Ascending aorta (tissue), 2 donors: Measurements from ENCODE around the gene NF1. TPM values are rescaled to one million over a fixed set of nuclear protein-coding genes. Genes with fewer than 3 reads are reported as not detected.

Experiments used
- DNase-seq, 2 donors: peaks; one replicate each; pipeline ENCODE4 v3.0.0-alpha.2; 2019; ENCODE audit warnings: low spot score in 2 of 2
- H3K27ac ChIP-seq, 2 donors: fragments of 200-600 bp; sonication (generic); one replicate each; pipeline ENCODE4 v1.5.1; 2016 to 2017; ENCODE audit warnings: mild to moderate bottlenecking in 1 of 2
- H3K27me3 ChIP-seq: fragments of 200-600 bp; sonication (generic); one replicate; pipeline ENCODE4 v1.5.1; 2017
- H3K36me3 ChIP-seq, 2 donors: fragments of 200-600 bp; sonication (generic); one replicate each; pipeline ENCODE4 v1.5.1; 2016
- H3K4me1 ChIP-seq, 2 donors: fragments of 200-600 bp; sonication (generic); one replicate each; pipeline ENCODE4 v1.5.1; 2016 to 2017; ENCODE audit warnings: mild to moderate bottlenecking in 1 of 2
- H3K4me3 ChIP-seq, 2 donors: fragments of 200-600 bp; sonication (generic); one replicate each; pipeline ENCODE4 v1.5.1; 2016 to 2017; ENCODE audit warnings: mild to moderate bottlenecking in 1 of 2
- H3K9me3 ChIP-seq, 2 donors: fragments of 200-600 bp; sonication (generic); one replicate each; pipeline ENCODE4 v1.5.1; 2016
- CTCF ChIP-seq, 3 experiments: fragments of 200-600 bp in 2 of 3; fragments of 450-650 bp in 1 of 3; sonication (generic) in 2 of 3; IDR thresholded peaks; one replicate each; pipeline ENCODE4 v1.5.1; 2016 to 2019; ENCODE audit warnings: antibody characterized with exemption in 3 of 3, mild to moderate bottlenecking in 1 of 3, moderate library complexity in 1 of 3
- intact Hi-C: fragments of 100-400 bp; cut with DNase I; formaldehyde crosslinking; loops from one replicate; pipeline ENCODE4 v1.15.1; 2023
- total RNA-seq: library from RNA; depleted of rRNA; stranded (reverse); fragments of >200 nt; gene quantifications from one replicate; pipeline ENCODE4 v1.1.0, GENCODE V29; 2016

Gene NF1
- total RNA-seq, 1 donor from 2014 or later: 25.0 TPM

- no peak for TF ChIP-seq CTCF (IDR thresholded peaks at IDR 0.05)
- no peak for DNase-seq
- no peaks in the 10 kb centered on the region for H3K36me3 ChIP-seq
- no peaks in the 10 kb centered on the region for H3K9me3 ChIP-seq
- H3K27me3 ChIP-seq: no peaks in the 10 kb centered on the region
- intact Hi-C loops: no loop called here
- H3K4me1 ChIP-seq: no peaks in the 10 kb centered on the region
- H3K4me3 ChIP-seq: peak overlapping the region in 1 of 2 donors; percentile 38
- peak overlapping the region; percentile 35 to 64 for H3K27ac ChIP-seq
Measured at GRCh38 chr17:31318851-31319661, 224.3 kb downstream of the NF1 start.

GRCh38 chr17:31320241-31320640, 225.5 kb downstream of the NF1 start:
- Histone ChIP-seq H3K36me3 (no peaks in the 10 kb centered on the region), H3K27ac (no peak overlapping the region), H3K9me3 (no peaks in the 10 kb centered on the region), H3K4me3 (peak overlapping the region in 1 of 2 donors; percentile 46), H3K27me3 (no peaks in the 10 kb centered on the region), H3K4me1 (no peaks in the 10 kb centered on the region)
- no peak for DNase-seq
- no peak for TF ChIP-seq CTCF (IDR thresholded peaks at IDR 0.05)
- intact Hi-C loops: no loop called here

- Histone ChIP-seq H3K36me3 (peaks cover 0 to under 1% of the 10 kb centered on the region in 2 donors), H3K4me3 (peak overlapping the region in 1 of 2 donors; percentile 46), H3K27me3 (no peaks in the 10 kb centered on the region), H3K27ac (no peak overlapping the region), H3K9me3 (no peaks in the 10 kb centered on the region), H3K4me1 (no peaks in the 10 kb centered on the region)
- intact Hi-C loops: no loop called here
- TF ChIP-seq CTCF (IDR thresholded peaks at IDR 0.05): no peak
- no peak for DNase-seq
Measured at GRCh38 chr17:31320791-31321190, 226.0 kb downstream of the NF1 start.

GRCh38 chr17:31321481-31321880, 226.7 kb downstream of the NF1 start, which contains the start of gene EVI2A:
Gene EVI2A (minus strand): TSS chr17:31321622. CDS start chr17:31319013, 2,609 bp downstream.
- peak within 1 kb of the TSS in 1 of 2 donors; percentile 15 for H3K27ac ChIP-seq
- intact Hi-C loops: no loop called here
- peaks cover 0 to 7% of the 10 kb centered on the region in 2 donors for H3K36me3 ChIP-seq
- no peaks in the 10 kb centered on the region for H3K4me1 ChIP-seq
- DNase-seq: no peak
- no peak for TF ChIP-seq CTCF (IDR thresholded peaks at IDR 0.05)
- no peaks in the 10 kb centered on the region for H3K27me3 ChIP-seq
- H3K9me3 ChIP-seq: no peaks in the 10 kb centered on the region
- H3K4me3 ChIP-seq: peak within 1 kb of the TSS in 1 of 2 donors; percentile 46

GRCh38 chr17:31321966-31322365, 227.2 kb downstream of the NF1 start:
- Histone ChIP-seq H3K4me1 (no peaks in the 10 kb centered on the region), H3K27ac (no peak overlapping the region), H3K36me3 (peaks cover 0 to 12% of the 10 kb centered on the region in 2 donors), H3K9me3 (no peaks in the 10 kb centered on the region), H3K27me3 (no peaks in the 10 kb centered on the region), H3K4me3 (no peak overlapping the region)
- intact Hi-C loops: no loop called here
- no peak for DNase-seq
- no peak for TF ChIP-seq CTCF (IDR thresholded peaks at IDR 0.05)
